Measurements from ENCODE around the gene MISP3.

- TF ChIP-seq, protein P1, sequence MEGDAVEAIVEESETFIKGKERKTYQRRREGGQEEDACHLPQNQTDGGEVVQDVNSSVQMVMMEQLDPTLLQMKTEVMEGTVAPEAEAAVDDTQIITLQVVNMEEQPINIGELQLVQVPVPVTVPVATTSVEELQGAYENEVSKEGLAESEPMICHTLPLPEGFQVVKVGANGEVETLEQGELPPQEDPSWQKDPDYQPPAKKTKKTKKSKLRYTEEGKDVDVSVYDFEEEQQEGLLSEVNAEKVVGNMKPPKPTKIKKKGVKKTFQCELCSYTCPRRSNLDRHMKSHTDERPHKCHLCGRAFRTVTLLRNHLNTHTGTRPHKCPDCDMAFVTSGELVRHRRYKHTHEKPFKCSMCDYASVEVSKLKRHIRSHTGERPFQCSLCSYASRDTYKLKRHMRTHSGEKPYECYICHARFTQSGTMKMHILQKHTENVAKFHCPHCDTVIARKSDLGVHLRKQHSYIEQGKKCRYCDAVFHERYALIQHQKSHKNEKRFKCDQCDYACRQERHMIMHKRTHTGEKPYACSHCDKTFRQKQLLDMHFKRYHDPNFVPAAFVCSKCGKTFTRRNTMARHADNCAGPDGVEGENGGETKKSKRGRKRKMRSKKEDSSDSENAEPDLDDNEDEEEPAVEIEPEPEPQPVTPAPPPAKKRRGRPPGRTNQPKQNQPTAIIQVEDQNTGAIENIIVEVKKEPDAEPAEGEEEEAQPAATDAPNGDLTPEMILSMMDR (IDR thresholded peaks at IDR 0.05), result no peak
- TF ChIP-seq POLR2A (IDR thresholded peaks at IDR 0.05) (no peak), POLR2AphosphoS5 (IDR thresholded peaks at IDR 0.05) (no peak)
These were observed 46.6 kb downstream of the MISP3 start for GRCh38 chr19:14119146-14119545.
